ENCODE measurements around the gene CDX1.

The CDX1 gene

GRCh38 chr5:150119421-150120061 is 47.0 kb upstream of the CDX1 start:
- no peaks in the 10 kb centered on the region for H3K36me3 ChIP-seq (ENCODE audit: low read length)
- H3F3A ChIP-seq (ENCODE audit: insufficient read depth) = no peaks in the 10 kb centered on the region
- TF ChIP-seq EZH2phosphoT487 (conservative IDR thresholded peaks at IDR 0.05; ENCODE audit: low read length) = no peak
- TF ChIP-seq, protein P1, sequence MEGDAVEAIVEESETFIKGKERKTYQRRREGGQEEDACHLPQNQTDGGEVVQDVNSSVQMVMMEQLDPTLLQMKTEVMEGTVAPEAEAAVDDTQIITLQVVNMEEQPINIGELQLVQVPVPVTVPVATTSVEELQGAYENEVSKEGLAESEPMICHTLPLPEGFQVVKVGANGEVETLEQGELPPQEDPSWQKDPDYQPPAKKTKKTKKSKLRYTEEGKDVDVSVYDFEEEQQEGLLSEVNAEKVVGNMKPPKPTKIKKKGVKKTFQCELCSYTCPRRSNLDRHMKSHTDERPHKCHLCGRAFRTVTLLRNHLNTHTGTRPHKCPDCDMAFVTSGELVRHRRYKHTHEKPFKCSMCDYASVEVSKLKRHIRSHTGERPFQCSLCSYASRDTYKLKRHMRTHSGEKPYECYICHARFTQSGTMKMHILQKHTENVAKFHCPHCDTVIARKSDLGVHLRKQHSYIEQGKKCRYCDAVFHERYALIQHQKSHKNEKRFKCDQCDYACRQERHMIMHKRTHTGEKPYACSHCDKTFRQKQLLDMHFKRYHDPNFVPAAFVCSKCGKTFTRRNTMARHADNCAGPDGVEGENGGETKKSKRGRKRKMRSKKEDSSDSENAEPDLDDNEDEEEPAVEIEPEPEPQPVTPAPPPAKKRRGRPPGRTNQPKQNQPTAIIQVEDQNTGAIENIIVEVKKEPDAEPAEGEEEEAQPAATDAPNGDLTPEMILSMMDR (IDR thresholded peaks at IDR 0.05; ENCODE audit: insufficient read depth, low read length, poor library complexity, severe bottlenecking) = no peak
- no peak overlapping the region for H3K4me2 ChIP-seq (ENCODE audit: low read depth, low read length, poor library complexity, severe bottlenecking)
- no peaks in the 10 kb centered on the region for H3K79me2 ChIP-seq (ENCODE audit: insufficient read depth, low read length)
- H3K9me3 ChIP-seq (ENCODE audit: insufficient read depth, low read length) = no peaks in the 10 kb centered on the region
- no peaks in the 10 kb centered on the region for H4K20me1 ChIP-seq (ENCODE audit: low read depth, low read length)
- no peak overlapping the region for H3K4me3 ChIP-seq (ENCODE audit: insufficient read depth, low read length, poor library complexity, severe bottlenecking)
- H3K9ac ChIP-seq (ENCODE audit: low read length) = no peak overlapping the region
- H3K27ac ChIP-seq (ENCODE audit: low read depth, low read length) = no peak overlapping the region
- no peaks in the 10 kb centered on the region for H3K9me2 ChIP-seq (replicated peaks; ENCODE audit: insufficient read depth, low read length)
- no peak overlapping the region for H2AFZ ChIP-seq (ENCODE audit: low read depth, low read length, severe bottlenecking)
- H3K27me3 ChIP-seq (ENCODE audit: low read length) = no peaks in the 10 kb centered on the region

- H3F3A ChIP-seq (ENCODE audit: insufficient read depth) = no peaks in the 10 kb centered on the region
- no peak overlapping the region for H3K4me2 ChIP-seq (ENCODE audit: low read depth, low read length, poor library complexity, severe bottlenecking)
- H3K36me3 ChIP-seq (ENCODE audit: low read length) = no peaks in the 10 kb centered on the region
- H2AFZ ChIP-seq (ENCODE audit: low read depth, low read length, severe bottlenecking) = no peak overlapping the region
- no peak overlapping the region for H3K9ac ChIP-seq (ENCODE audit: low read length)
- H3K79me2 ChIP-seq (ENCODE audit: insufficient read depth, low read length) = no peaks in the 10 kb centered on the region
- H3K4me3 ChIP-seq (ENCODE audit: insufficient read depth, low read length, poor library complexity, severe bottlenecking) = no peak overlapping the region
- no peaks in the 10 kb centered on the region for H3K27me3 ChIP-seq (ENCODE audit: low read length)
- no peaks in the 10 kb centered on the region for H3K9me2 ChIP-seq (replicated peaks; ENCODE audit: insufficient read depth, low read length)
- no peaks in the 10 kb centered on the region for H3K9me3 ChIP-seq (ENCODE audit: insufficient read depth, low read length)
- no peaks in the 10 kb centered on the region for H4K20me1 ChIP-seq (ENCODE audit: low read depth, low read length)
- no peak overlapping the region for H3K27ac ChIP-seq (ENCODE audit: low read depth, low read length)
- TF ChIP-seq, protein P1 (IDR thresholded peaks at IDR 0.05; ENCODE audit: insufficient read depth, low read length, poor library complexity, severe bottlenecking) = no peak
- TF ChIP-seq EZH2phosphoT487 (conservative IDR thresholded peaks at IDR 0.05; ENCODE audit: low read length) = no peak
Measured at GRCh38 chr5:150120062-150120441, 46.5 kb upstream of the CDX1 start.

DNA sequence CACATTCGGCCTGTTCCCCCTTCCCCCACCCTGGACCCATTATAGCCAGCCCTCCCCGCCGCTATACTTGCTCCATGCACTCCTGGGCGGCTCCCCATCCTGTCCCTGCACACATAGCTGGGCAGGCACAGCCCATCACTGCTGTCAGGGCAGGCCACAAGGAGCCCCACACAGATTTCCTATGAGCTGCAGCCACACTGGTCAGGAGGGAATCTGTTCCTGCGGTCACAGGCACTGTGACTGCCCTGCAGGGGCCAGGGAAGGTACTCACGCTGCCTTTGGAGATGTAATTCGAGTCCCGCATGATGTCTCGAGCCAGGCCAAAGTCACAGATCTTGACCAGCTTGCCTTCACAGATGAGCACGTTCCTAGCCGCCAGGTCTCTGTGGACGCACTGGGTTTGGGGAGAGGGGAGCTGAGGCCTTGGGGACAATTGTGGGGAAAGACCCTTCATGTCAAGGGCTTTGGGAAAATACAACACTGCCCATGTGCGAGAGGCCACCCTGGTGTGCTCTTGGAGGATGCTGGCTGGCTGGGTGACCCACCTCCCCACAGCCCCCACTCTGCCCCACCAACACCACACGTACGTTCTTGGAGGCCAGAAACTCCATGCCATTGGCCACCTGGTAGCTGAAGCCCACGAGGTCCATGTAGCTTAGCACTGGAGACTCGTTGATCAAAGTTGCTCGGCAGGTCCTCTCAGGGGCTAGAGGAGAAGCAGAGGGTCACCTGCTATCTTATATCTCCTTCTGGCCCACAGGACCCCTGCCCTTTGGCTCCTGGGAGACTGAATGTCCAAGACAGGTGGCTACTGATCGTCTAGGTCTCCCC is 45.7 kb upstream of the CDX1 start:
- Histone ChIP-seq H3K27ac (ENCODE audit: low read depth, low read length) (no peak overlapping the region), H3K36me3 (ENCODE audit: low read length) (no peaks in the 10 kb centered on the region), H4K20me1 (ENCODE audit: low read depth, low read length) (no peaks in the 10 kb centered on the region), H3K9ac (ENCODE audit: low read length) (no peak overlapping the region), H3K4me2 (ENCODE audit: low read depth, low read length, poor library complexity, severe bottlenecking) (no peak overlapping the region), H3K4me3 (ENCODE audit: insufficient read depth, low read length, poor library complexity, severe bottlenecking) (no peak overlapping the region), H3K27me3 (ENCODE audit: low read length) (no peaks in the 10 kb centered on the region), H3K9me2 (replicated peaks; ENCODE audit: insufficient read depth, low read length) (no peaks in the 10 kb centered on the region), H3K9me3 (ENCODE audit: insufficient read depth, low read length) (no peaks in the 10 kb centered on the region), H3F3A (ENCODE audit: insufficient read depth) (no peaks in the 10 kb centered on the region), H3K79me2 (ENCODE audit: insufficient read depth, low read length) (no peaks in the 10 kb centered on the region), H2AFZ (ENCODE audit: low read depth, low read length, severe bottlenecking) (no peak overlapping the region)
- TF ChIP-seq, protein P1 (IDR thresholded peaks at IDR 0.05; ENCODE audit: insufficient read depth, low read length, poor library complexity, severe bottlenecking) = no peak
- TF ChIP-seq EZH2phosphoT487 (conservative IDR thresholded peaks at IDR 0.05; ENCODE audit: low read length) = no peak

Measured in SU-DHL-6 (cell line).